K562 (cell line): ENCODE results near the gene EVI5.
"Not testable (repeated sequence)": the region's sequence is repeated elsewhere in the genome, so short reads cannot be mapped to it uniquely, and the experiment has no call there.

ENCODE experiments used
- BCLAF1 ChIP-seq, 2 experiments: fragments of 450-650 bp in 1 of 2; IDR thresholded peaks; 2 replicates each; pipeline ENCODE4 v1.6.1; 2011 to 2017; ENCODE audit warnings: low read depth in 2 of 2, antibody characterized with exemption in 1 of 2, borderline replicate concordance in 1 of 2, low read length in 1 of 2, mild to moderate bottlenecking in 1 of 2, mixed read lengths in 1 of 2; ENCODE audit not compliant: control insufficient read depth in 1 of 2
- CTCF ChIP-seq, 3 experiments: IDR thresholded peaks in 2 of 3; conservative IDR thresholded peaks in 1 of 3; 2 replicates each; pipeline ENCODE4 v1.5.1; 2011 to 2012; ENCODE audit warnings: low read length in 3 of 3, mild to moderate bottlenecking in 3 of 3, control low read depth in 2 of 3, improper control_type of control experiment in 1 of 3, inconsistent platforms in 1 of 3, low read depth in 1 of 3, mixed read lengths in 1 of 3, moderate library complexity in 1 of 3; ENCODE audit not compliant: insufficient read depth in 2 of 3
- EP400 ChIP-seq: fragments of 450-650 bp; IDR thresholded peaks from 2 replicates; pipeline ENCODE4 v1.6.1; 2017; ENCODE audit warnings: antibody characterized with exemption, mild to moderate bottlenecking, moderate library complexity
- ETV1 ChIP-seq: fragments of 450-650 bp; conservative IDR thresholded peaks from 2 replicates; pipeline ENCODE4 v1.6.1; 2016; ENCODE audit warnings: missing genetic modification characterization, control low read depth, low read depth, missing compliant biosample characterization
- MAX ChIP-seq: sonication (generic); formaldehyde crosslinking; IDR thresholded peaks from 2 replicates; pipeline ENCODE4 v1.9.0; 2022; ENCODE audit warnings: mild to moderate bottlenecking, missing genetic modification reagents
- MEF2A ChIP-seq: IDR thresholded peaks from 2 replicates; pipeline ENCODE4 v1.6.1; 2011; ENCODE audit warnings: low read depth, mild to moderate bottlenecking, low read length, moderate library complexity; ENCODE audit not compliant: control insufficient read depth
- NR1H2 ChIP-seq: sonication (generic); formaldehyde crosslinking; IDR thresholded peaks from 2 replicates; pipeline ENCODE4 v1.4.0; 2020; ENCODE audit warnings: mild to moderate bottlenecking, missing genetic modification reagents
- POLR2AphosphoS2 ChIP-seq: IDR thresholded peaks from 2 replicates; pipeline ENCODE4 v1.6.1; 2012; ENCODE audit warnings: low read length, improper control_type of control experiment
- SIN3A ChIP-seq, 2 experiments: fragments of 150-350 bp in 1 of 2; IDR thresholded peaks; 2 replicates each; pipeline ENCODE4 v1.6.1; 2011 to 2016; ENCODE audit warnings: borderline replicate concordance in 2 of 2, low read depth in 2 of 2, low read length in 2 of 2, mild to moderate bottlenecking in 2 of 2, moderate library complexity in 2 of 2; ENCODE audit not compliant: control insufficient read depth in 1 of 2
- SMAD3 ChIP-seq: fragments of 450-650 bp; formaldehyde crosslinking; conservative IDR thresholded peaks from 2 replicates; pipeline ENCODE4 v1.4.0; 2020; ENCODE audit warnings: mild to moderate bottlenecking
- YBX1 ChIP-seq: fragments of 450-650 bp; IDR thresholded peaks from 2 replicates; pipeline ENCODE4 v1.7.1; 2016; ENCODE audit warnings: mild to moderate bottlenecking
- ZBTB33 ChIP-seq: sonication (generic); formaldehyde crosslinking; IDR thresholded peaks from 2 replicates; pipeline ENCODE4 v1.8.1; 2023; ENCODE audit warnings: mild to moderate bottlenecking, missing genetic modification reagents
- ZBTB43 ChIP-seq: sonication (generic); formaldehyde crosslinking; IDR thresholded peaks from 2 replicates; pipeline ENCODE4 v1.8.0; 2023; ENCODE audit warnings: mild to moderate bottlenecking, missing genetic modification reagents
- ZNF76 ChIP-seq: fragments of 250-450 bp; sonication (Bioruptor Pico); IDR thresholded peaks from 2 replicates; pipeline ENCODE4 v1.4.0; 2020; ENCODE audit warnings: mild to moderate bottlenecking, moderate library complexity, borderline replicate concordance

- not testable (repeated sequence) for TF ChIP-seq ZBTB43 (CRISPR knock-in tag); EP400; POLR2AphosphoS2; MEF2A; ZBTB33; BCLAF1 (IDR thresholded peaks at IDR 0.05; ENCODE audit: borderline replicate concordance in 1 of 2, control insufficient read depth in 1 of 2, low read depth in 2 of 2, low read length in 1 of 2); ZNF76; ETV1 (tag); YBX1; MAX (CRISPR knock-in tag); NR1H2 (CRISPR knock-in tag); SIN3A (IDR thresholded peaks at IDR 0.05; ENCODE audit: borderline replicate concordance in 2 of 2, control insufficient read depth in 1 of 2, low read depth in 2 of 2, low read length in 2 of 2); CTCF (IDR thresholded peaks at IDR 0.05 in 2 of 3, conservative IDR thresholded peaks at IDR 0.05 in 1 of 3; ENCODE audit: insufficient read depth in 2 of 3, low read depth in 1 of 3, low read length in 3 of 3); SMAD3 (CRISPR knock-in tag)
These were observed 11.2 kb downstream of the EVI5 start for GRCh38 chr1:92773749-92774148.
